HepG2 (cell line): ENCODE results near the gene SLCO4A1. TPM values are rescaled to one million over a fixed set of nuclear protein-coding genes. Genes with fewer than 3 reads are reported as not detected.
A peak's percentile ranks its signal among the peaks of the same experiment; 100 is the strongest.

Source experiments
- CBX5 ChIP-seq: sonication (generic); formaldehyde crosslinking; IDR thresholded peaks from 2 replicates; pipeline ENCODE4 v1.4.0; 2020; ENCODE audit warnings: missing genetic modification reagents, borderline replicate concordance
- CREM ChIP-seq, 2 experiments: sonication (generic) in 1 of 2; formaldehyde crosslinking in 1 of 2; IDR thresholded peaks; 2 replicates each; pipeline versions ENCODE4 v1.4.0 to v1.6.1; 2016 to 2020; ENCODE audit warnings: antibody characterized with exemption in 1 of 2, mild to moderate bottlenecking in 1 of 2, missing genetic modification reagents in 1 of 2
- GATAD2A ChIP-seq: IDR thresholded peaks from 2 replicates; pipeline ENCODE4 v1.6.1; 2016
- HDAC1 ChIP-seq: sonication (generic); formaldehyde crosslinking; IDR thresholded peaks from 2 replicates; pipeline ENCODE4 v1.5.1; 2020; ENCODE audit warnings: mild to moderate bottlenecking, missing genetic modification reagents
- HES4 ChIP-seq: sonication (generic); formaldehyde crosslinking; IDR thresholded peaks from 2 replicates; pipeline ENCODE4 v1.9.0; 2021; ENCODE audit warnings: mild to moderate bottlenecking, missing genetic modification reagents, borderline replicate concordance
- SAP130 ChIP-seq: IDR thresholded peaks from 2 replicates; pipeline ENCODE4 v1.6.1; 2016; ENCODE audit warnings: low read depth
- ZNF30 ChIP-seq: sonication (generic); formaldehyde crosslinking; IDR thresholded peaks from 2 replicates; pipeline ENCODE4 v1.5.0; 2020; ENCODE audit warnings: mild to moderate bottlenecking, missing genetic modification reagents
- ZNF337 ChIP-seq: sonication (generic); formaldehyde crosslinking; IDR thresholded peaks from 2 replicates; pipeline ENCODE4 v1.5.1; 2020; ENCODE audit warnings: missing genetic modification reagents, low read depth, mild to moderate bottlenecking, borderline replicate concordance
- ZNF350 ChIP-seq: sonication (generic); formaldehyde crosslinking; IDR thresholded peaks from 2 replicates; pipeline ENCODE4 v1.4.0; 2020; ENCODE audit warnings: mild to moderate bottlenecking, low read depth, missing genetic modification reagents, borderline replicate concordance
- ZNF468 ChIP-seq: sonication (generic); formaldehyde crosslinking; IDR thresholded peaks from 2 replicates; pipeline ENCODE4 v1.8.0; 2022; ENCODE audit warnings: mild to moderate bottlenecking, moderate library complexity, missing genetic modification reagents
- ZNF713 ChIP-seq: sonication (generic); formaldehyde crosslinking; IDR thresholded peaks from 2 replicates; pipeline ENCODE4 v1.4.0; 2020; ENCODE audit warnings: mild to moderate bottlenecking, missing genetic modification reagents
- ZNF781 ChIP-seq: sonication (generic); formaldehyde crosslinking; IDR thresholded peaks from 2 replicates; pipeline ENCODE4 v1.5.1; 2020; ENCODE audit warnings: borderline replicate concordance, mild to moderate bottlenecking, missing genetic modification reagents; ENCODE audit errors: not compliant biosample characterization
- ZNF790 ChIP-seq: sonication (generic); formaldehyde crosslinking; IDR thresholded peaks from 2 replicates; pipeline ENCODE4 v1.8.0; 2022; ENCODE audit warnings: missing genetic modification reagents, mild to moderate bottlenecking, borderline replicate concordance
- polyA plus RNA-seq, 8 experiments: library from polyadenylated mRNA; depleted of rRNA in 3 of 8; stranded (reverse) in 7 of 8; unstranded in 1 of 8; fragments of >200 nt; fragmentation: Illumina TruSeq in 4 of 8; extraction: Trizol in 4 of 8; gene quantifications; 2 replicates each; pipeline versions ENCODE4 v1.2.1 to v1.2.3, GENCODE V29; 2011 to 2016; ENCODE audit warnings: low read depth in 4 of 8, missing spikeins in 1 of 8, mixed read lengths in 1 of 8; ENCODE audit not compliant: insufficient read depth in 1 of 8
- total RNA-seq, 5 experiments: library from RNA; depleted of rRNA; stranded (reverse); fragments of >200 nt; fragmentation: Illumina TruSeq; extraction: Trizol; gene quantifications; 2 replicates each; pipeline ENCODE4 v1.2.3, GENCODE V29; 2016; ENCODE audit warnings: low read depth in 1 of 5
- TF ChIP-seq, protein P1 (sequence below): sonication (generic); formaldehyde crosslinking; IDR thresholded peaks from 2 replicates; pipeline ENCODE4 v1.5.1; 2020; ENCODE audit warnings: mild to moderate bottlenecking, missing genetic modification reagents, borderline replicate concordance
- TF ChIP-seq, protein P2 (sequence below): sonication (generic); formaldehyde crosslinking; IDR thresholded peaks from 2 replicates; pipeline ENCODE4 v1.4.0; 2020; ENCODE audit warnings: missing genetic modification reagents; ENCODE audit errors: not compliant biosample characterization
- TF ChIP-seq, protein P3 (sequence below): IDR thresholded peaks from 2 replicates; pipeline ENCODE4 v1.6.1; 2016; ENCODE audit warnings: missing compliant biosample characterization, missing genetic modification reagents, borderline replicate concordance
- TF ChIP-seq, protein P4 (sequence below): sonication (generic); formaldehyde crosslinking; IDR thresholded peaks from 2 replicates; pipeline ENCODE4 v1.4.0; 2020; ENCODE audit warnings: missing genetic modification reagents
- TF ChIP-seq, protein P5 (sequence below): sonication (generic); formaldehyde crosslinking; IDR thresholded peaks from 2 replicates; pipeline ENCODE4 v1.8.1; 2023; ENCODE audit warnings: mild to moderate bottlenecking, missing genetic modification reagents

SLCO4A1 gene
- total and polyA plus RNA-seq, 2 of the 13 experiments (the other 11 are each of a cell fraction or from before 2014, with no cell fraction given) = 55.5 to 112 TPM

DNA sequence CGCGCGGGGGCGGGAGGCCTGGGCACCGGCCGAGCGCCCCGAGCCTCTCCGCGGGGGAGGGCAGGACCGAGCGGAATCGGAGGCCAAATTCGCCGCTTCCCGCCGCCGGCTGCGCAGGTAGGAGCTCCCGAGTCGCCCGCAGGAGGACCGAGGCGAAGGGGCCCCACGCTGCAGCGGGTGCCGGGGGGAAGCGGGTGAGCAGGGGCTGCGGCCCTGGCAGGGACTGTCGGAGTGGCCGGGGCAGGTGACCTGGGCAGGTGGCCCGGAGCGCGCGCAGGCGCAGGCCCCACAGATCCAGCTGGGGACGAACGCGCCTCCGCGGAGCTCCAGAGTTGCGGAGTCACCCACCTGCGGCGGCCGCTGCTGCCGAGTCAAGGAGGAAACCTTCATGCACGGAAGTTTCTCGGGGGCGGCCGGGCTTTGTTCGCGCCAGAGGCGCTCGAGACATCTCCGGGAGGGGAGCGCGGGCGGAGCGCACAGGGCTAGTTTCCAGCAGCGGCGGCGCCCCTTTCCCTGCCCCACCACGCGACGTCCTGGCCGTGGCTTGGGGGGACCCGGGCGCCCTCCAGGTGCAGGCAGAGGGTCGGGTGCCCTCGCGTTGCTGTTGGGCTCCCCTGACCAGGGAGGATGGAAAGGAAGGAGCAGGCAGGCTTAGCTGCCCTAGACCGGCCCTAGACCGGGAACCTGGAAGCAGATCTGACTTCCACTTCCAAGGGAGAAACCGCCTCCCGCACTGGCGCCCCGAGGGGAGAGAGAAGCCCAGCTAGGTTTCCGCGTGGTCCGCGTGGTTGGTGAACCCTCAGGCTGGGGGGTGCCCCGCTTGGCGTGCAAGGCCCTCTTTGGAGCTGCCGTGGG is 590 bp downstream of the SLCO4A1 start (continued):
- TF ChIP-seq, protein P1, sequence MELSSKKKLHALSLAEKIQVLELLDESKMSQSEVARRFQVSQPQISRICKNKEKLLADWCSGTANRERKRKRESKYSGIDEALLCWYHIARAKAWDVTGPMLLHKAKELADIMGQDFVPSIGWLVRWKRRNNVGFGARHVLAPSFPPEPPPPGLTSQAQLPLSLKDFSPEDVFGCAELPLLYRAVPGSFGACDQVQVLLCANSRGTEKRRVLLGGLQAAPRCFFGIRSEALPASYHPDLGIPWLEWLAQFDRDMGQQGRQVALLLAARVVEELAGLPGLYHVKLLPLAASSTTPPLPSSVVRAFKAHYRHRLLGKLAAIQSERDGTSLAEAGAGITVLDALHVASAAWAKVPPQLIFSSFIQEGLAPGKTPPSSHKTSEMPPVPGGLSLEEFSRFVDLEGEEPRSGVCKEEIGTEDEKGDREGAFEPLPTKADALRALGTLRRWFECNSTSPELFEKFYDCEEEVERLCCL (CRISPR knock-in tag) = 0 out of 2 replicates have a peak, but pooled peaks have one; percentile 43
- TF ChIP-seq, protein P2, sequence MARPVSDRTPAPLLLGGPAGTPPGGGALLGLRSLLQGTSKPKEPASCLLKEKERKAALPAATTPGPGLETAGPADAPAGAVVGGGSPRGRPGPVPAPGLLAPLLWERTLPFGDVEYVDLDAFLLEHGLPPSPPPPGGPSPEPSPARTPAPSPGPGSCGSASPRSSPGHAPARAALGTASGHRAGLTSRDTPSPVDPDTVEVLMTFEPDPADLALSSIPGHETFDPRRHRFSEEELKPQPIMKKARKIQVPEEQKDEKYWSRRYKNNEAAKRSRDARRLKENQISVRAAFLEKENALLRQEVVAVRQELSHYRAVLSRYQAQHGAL (CRISPR knock-in tag) = peak; percentile 1
- TF ChIP-seq, protein P3, sequence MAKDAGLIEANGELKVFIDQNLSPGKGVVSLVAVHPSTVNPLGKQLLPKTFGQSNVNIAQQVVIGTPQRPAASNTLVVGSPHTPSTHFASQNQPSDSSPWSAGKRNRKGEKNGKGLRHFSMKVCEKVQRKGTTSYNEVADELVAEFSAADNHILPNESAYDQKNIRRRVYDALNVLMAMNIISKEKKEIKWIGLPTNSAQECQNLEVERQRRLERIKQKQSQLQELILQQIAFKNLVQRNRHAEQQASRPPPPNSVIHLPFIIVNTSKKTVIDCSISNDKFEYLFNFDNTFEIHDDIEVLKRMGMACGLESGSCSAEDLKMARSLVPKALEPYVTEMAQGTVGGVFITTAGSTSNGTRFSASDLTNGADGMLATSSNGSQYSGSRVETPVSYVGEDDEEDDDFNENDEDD (CRISPR knock-in tag) = no peak
- TF ChIP-seq HES4 (CRISPR knock-in tag) (peak; percentile 71; the same call in 1 of the 2 replicates), ZNF713 (0 out of 2 replicates have a peak, but pooled peaks have one; percentile 54), SAP130 (CRISPR knock-in tag) (peak; percentile 44; the same call in 1 of the 2 replicates), CREM (IDR thresholded peaks at IDR 0.05) (no peak), CREM (CRISPR knock-in tag; IDR thresholded peaks at IDR 0.05) (0 out of 2 replicates have a peak, but pooled peaks have one; percentile 15), GATAD2A (CRISPR knock-in tag) (peak; percentile 21; the same call in 1 of the 2 replicates), ZNF468 (0 out of 2 replicates have a peak, but pooled peaks have one; percentile 18), ZNF350 (peak; percentile 76), ZNF30 (CRISPR knock-in tag) (peak; percentile 76), ZNF781 (CRISPR knock-in tag) (peak; percentile 14), ZNF790 (CRISPR knock-in tag) (peak; percentile 54; the same call in 1 of the 2 replicates), ZNF337 (CRISPR knock-in tag) (0 out of 2 replicates have a peak, but pooled peaks have one; percentile 62), CBX5 (CRISPR knock-in tag) (peak; percentile 10; the same call in 1 of the 2 replicates), HDAC1 (CRISPR knock-in tag) (0 out of 2 replicates have a peak, but pooled peaks have one; percentile 29)
- TF ChIP-seq, protein P4, sequence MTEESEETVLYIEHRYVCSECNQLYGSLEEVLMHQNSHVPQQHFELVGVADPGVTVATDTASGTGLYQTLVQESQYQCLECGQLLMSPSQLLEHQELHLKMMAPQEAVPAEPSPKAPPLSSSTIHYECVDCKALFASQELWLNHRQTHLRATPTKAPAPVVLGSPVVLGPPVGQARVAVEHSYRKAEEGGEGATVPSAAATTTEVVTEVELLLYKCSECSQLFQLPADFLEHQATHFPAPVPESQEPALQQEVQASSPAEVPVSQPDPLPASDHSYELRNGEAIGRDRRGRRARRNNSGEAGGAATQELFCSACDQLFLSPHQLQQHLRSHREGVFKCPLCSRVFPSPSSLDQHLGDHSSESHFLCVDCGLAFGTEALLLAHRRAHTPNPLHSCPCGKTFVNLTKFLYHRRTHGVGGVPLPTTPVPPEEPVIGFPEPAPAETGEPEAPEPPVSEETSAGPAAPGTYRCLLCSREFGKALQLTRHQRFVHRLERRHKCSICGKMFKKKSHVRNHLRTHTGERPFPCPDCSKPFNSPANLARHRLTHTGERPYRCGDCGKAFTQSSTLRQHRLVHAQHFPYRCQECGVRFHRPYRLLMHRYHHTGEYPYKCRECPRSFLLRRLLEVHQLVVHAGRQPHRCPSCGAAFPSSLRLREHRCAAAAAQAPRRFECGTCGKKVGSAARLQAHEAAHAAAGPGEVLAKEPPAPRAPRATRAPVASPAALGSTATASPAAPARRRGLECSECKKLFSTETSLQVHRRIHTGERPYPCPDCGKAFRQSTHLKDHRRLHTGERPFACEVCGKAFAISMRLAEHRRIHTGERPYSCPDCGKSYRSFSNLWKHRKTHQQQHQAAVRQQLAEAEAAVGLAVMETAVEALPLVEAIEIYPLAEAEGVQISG (CRISPR knock-in tag) = peak; percentile 6; the same call in 1 of the 2 replicates
- TF ChIP-seq, protein P5, sequence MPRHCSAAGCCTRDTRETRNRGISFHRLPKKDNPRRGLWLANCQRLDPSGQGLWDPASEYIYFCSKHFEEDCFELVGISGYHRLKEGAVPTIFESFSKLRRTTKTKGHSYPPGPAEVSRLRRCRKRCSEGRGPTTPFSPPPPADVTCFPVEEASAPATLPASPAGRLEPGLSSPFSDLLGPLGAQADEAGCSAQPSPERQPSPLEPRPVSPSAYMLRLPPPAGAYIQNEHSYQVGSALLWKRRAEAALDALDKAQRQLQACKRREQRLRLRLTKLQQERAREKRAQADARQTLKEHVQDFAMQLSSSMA (CRISPR knock-in tag) = 0 out of 2 replicates have a peak, but pooled peaks have one; percentile 41
